Keratinocyte (primary cell): ENCODE results near the gene ALG1L2. TPM values are rescaled to one million over a fixed set of nuclear protein-coding genes. Genes with fewer than 3 reads are reported as not detected.

Source experiments
- polyA plus RNA-seq, 5 experiments: library from polyadenylated mRNA; depleted of rRNA in 3 of 5; stranded (reverse) in 3 of 5; stranded (forward) in 1 of 5; unstranded in 1 of 5; fragments of >200 nt; gene quantifications; 1 replicate in 1 of 5; 2 replicates in 3 of 5; 3 replicates in 1 of 5; pipeline versions ENCODE4 v1.2.1 to v1.2.3, GENCODE V29; 2011 to 2012; ENCODE audit warnings: missing spikeins in 2 of 5, low read depth in 1 of 5, low replicate concordance in 1 of 5

The ALG1L2 gene
- polyA plus RNA-seq, 1 donor (not counting 4 experiments of a cell fraction or from before 2014, with no cell fraction given), result not detected

Other genes with a start within 250 kb of the ALG1L2 start
- 25.2 to 27.7 TPM (median 26.9 TPM) in 3 replicates for gene TMCC1, start 188.1 kb upstream of the ALG1L2 start, polyA plus RNA-seq
- gene TRH, start 107.1 kb upstream of the ALG1L2 start, polyA plus RNA-seq, result not detected in 3 replicates